BJ (cell line): ENCODE data around the gene C17orf114.
A peak's percentile ranks its signal among the peaks of the same experiment; 100 is the strongest.

ENCODE experiments used
- CTCF ChIA-PET: fragments of 350-600 bp; formaldehyde crosslinking; extraction: SDS; loops from one replicate; lab custom pipeline; 2021; ENCODE audit warnings: antibody characterized with exemption, inconsistent platforms; lab: Yijun Ruan, JAX
- POLR2A ChIA-PET: fragments of 300-600 bp; sonication (Branson Sonifier 250); formaldehyde crosslinking; extraction: SDS; loops from one replicate; lab custom pipeline; 2021; ENCODE audit warnings: antibody characterized with exemption; lab: Charles Lee
- DNase-seq: peaks from one replicate; pipeline ENCODE4 v3.0.0-alpha.2; 2011; ENCODE audit warnings: low read depth
- H3K27me3 ChIP-seq: 2 replicates; pipeline ENCODE4 v1.6.0; 2011; ENCODE audit warnings: low read length; ENCODE audit not compliant: control insufficient read depth, insufficient read depth
- H3K36me3 ChIP-seq: 2 replicates; pipeline ENCODE4 v1.5.1; 2011; ENCODE audit warnings: low read length; ENCODE audit not compliant: control insufficient read depth, insufficient read depth
- H3K4me3 ChIP-seq: 2 replicates; pipeline ENCODE4 v1.5.1; 2011; ENCODE audit warnings: low read depth, mild to moderate bottlenecking, control low read depth, low read length
- CTCF ChIP-seq: IDR thresholded peaks from 2 replicates; pipeline ENCODE4 v1.5.1; 2011; ENCODE audit warnings: low read depth, mild to moderate bottlenecking, control low read depth, inconsistent platforms, low read length, moderate library complexity; ENCODE audit not compliant: insufficient read depth

C17orf114 gene

DNA sequence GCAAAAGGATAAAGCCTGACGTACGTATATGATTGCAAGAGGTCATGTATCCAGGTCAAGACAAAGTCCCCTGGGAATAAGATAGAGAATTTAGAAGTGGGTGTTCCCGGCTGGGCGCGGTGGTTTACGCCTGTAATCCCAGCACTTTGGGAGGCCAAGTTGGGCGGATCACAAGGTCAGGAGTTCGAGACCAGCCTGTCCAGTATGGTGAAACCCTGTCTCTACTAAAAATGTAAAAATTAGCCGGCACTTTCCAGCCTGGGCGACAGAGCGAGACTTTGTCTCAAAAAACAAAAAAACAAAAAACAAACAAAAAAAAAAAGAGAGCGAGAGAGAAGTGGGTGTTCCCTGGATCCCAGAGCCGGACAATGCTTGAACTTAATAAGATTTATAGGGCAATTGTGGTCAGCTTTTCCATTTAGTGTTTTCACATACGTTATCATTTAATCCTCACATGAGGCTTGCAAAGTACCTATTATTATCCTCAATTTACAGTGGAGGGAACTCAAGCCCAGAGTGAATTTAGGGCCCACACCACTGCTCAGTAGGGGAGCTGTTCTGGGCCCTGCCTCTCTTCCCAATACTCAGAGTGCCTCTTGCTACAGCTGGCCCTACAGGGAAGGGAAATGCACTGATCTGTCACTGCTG, 13.8 kb downstream of the C17orf114 start:
- Histone ChIP-seq H3K27me3 (peaks cover 8% of the 10 kb centered on the region), H3K36me3 (no peaks in the 10 kb centered on the region), H3K4me3 (no peak overlapping the region)
- ChIA-PET CTCF (interaction anchor here (0.6 to 7.9 kb wide), 18 partner anchors 12 to 219 kb away, joined by 3 to 112 read pairs (median 4); partner anchors contain the start of genes ARRB2, C17orf107 and TM4SF5), POLR2A (interaction anchor here (0.6 kb wide), 1 partner anchor 242 kb away, joined by 10 read pairs; no protein-coding TSS in a partner anchor)
- DNase-seq = no peak
- TF ChIP-seq CTCF = 0 out of 2 replicates have a peak, but pooled peaks have one; percentile 3

- no peak for DNase-seq
- no peaks in the 10 kb centered on the region for H3K36me3 ChIP-seq
- CTCF ChIA-PET = interaction anchor here (0.6 to 7.9 kb wide), 10 partner anchors 11 to 483 kb away, joined by 3 to 112 read pairs (median 6); partner anchors contain the start of genes C17orf107 and CHRNE
- no peak for TF ChIP-seq CTCF
- H3K27me3 ChIP-seq = peaks cover 10% of the 10 kb centered on the region
- H3K4me3 ChIP-seq = no peak overlapping the region
- POLR2A ChIA-PET = no interaction called here
Measured at GRCh38 chr17:4786516-4786915, 15.6 kb downstream of the C17orf114 start.

- no peak for DNase-seq
- ChIA-PET CTCF (interaction anchor here (0.6 to 7.9 kb wide), 9 partner anchors 11 to 119 kb away, joined by 3 to 112 read pairs (median 7); partner anchors contain the start of genes C17orf107 and CHRNE), POLR2A (no interaction called here)
- Histone ChIP-seq H3K27me3 (peaks cover 10% of the 10 kb centered on the region), H3K4me3 (no peak within 1 kb of the TSS), H3K36me3 (no peaks in the 10 kb centered on the region)
- no peak for TF ChIP-seq CTCF
Measured at GRCh38 chr17:4786106-4786511, 16.0 kb downstream of the C17orf114 start, which contains the start of gene VMO1. Gene VMO1 (minus strand): TSS chr17:4786364. CDS start chr17:4786352, 12 bp downstream.

GRCh38 chr17:4785311-4786105, 16.6 kb downstream of the C17orf114 start:
- CTCF ChIA-PET = interaction anchor here (0.6 to 7.9 kb wide), 7 partner anchors 41 to 120 kb away, joined by 3 to 112 read pairs (median 7); partner anchors contain the start of genes C17orf107 and CHRNE
- no peak for DNase-seq
- POLR2A ChIA-PET = no interaction called here
- Histone ChIP-seq H3K4me3 (no peak overlapping the region), H3K36me3 (no peaks in the 10 kb centered on the region), H3K27me3 (peaks cover 10% of the 10 kb centered on the region)
- TF ChIP-seq CTCF = no peak

GRCh38 chr17:4782652-4783051, 19.5 kb downstream of the C17orf114 start:
- ChIA-PET CTCF (interaction anchor here (0.6 kb wide), 1 partner anchor 106 kb away, joined by 4 read pairs; no protein-coding TSS in a partner anchor), POLR2A (no interaction called here)
- peaks cover 15% of the 10 kb centered on the region for H3K27me3 ChIP-seq
- DNase-seq = no peak
- no peak overlapping the region for H3K4me3 ChIP-seq
- H3K36me3 ChIP-seq = no peaks in the 10 kb centered on the region
- TF ChIP-seq CTCF = no peak
